ENCODE measurements around the gene PFDN4.
"Not testable (repeated sequence)": the region's sequence is repeated elsewhere in the genome, so short reads cannot be mapped to it uniquely, and the experiment has no call there.

Gene PFDN4

DNA sequence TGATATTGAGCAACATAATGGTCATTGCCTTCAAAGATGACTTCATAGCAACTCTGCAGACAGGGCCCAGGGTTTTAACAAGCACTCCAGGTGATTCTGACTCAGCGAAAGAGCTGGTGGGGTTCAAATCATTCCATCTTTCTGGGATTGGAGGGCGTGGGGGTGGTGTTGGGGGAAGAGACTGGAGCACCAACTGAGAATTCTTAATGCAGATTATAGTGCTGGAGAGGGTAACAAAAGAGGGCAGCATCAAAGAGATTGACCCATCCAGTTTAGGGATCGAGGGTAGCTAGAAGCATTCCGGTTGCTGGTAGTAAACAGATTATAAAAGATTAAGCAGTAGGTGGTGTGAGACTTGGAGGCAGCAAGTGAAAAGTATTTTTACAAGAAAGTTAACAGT is 15.9 kb downstream of the PFDN4 start:
- no peak for DNase-seq (ENCODE audit: low read depth)

DNA sequence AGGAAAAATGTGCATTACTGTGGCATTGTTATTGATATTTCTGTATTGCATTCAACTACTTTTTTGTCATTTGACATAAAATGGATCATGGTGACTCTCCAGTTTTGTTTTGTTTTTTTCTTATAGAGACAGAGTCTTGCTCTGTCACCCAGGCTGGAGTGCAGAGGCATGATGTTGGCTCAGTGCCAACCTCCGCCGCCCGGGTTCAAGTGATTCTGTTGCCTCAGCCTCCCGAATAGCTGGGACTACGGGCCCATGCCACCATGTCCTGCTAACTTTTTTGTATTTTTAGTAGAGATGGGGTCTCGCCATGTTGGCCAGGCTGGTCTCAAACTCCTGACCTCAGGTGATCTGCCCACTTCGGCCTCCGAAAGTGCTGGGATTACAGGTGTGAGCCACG is 16.8 kb downstream of the PFDN4 start:
- DNase-seq (ENCODE audit: low read depth) = not testable (repeated sequence)

DNA sequence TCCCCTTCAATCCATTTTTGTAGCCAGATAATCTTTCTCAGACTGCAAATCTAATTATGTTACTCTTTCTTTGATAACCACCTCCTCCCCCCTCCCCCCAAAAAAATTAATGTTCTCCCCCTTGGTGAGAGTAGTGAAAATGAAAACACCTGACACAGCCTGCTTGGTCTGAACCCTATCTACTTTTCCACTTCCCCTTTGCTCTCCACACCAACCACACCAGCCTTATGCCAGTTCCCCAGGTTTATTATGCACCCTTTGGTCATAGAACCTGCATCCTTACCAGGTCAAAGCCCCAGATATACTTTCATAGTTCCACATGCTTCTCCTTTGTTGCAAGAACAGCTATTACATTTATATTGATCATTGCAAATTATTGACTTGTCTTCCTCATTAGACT is 19.4 kb downstream of the PFDN4 start:
- no peak for DNase-seq (ENCODE audit: low read depth)

DNA sequence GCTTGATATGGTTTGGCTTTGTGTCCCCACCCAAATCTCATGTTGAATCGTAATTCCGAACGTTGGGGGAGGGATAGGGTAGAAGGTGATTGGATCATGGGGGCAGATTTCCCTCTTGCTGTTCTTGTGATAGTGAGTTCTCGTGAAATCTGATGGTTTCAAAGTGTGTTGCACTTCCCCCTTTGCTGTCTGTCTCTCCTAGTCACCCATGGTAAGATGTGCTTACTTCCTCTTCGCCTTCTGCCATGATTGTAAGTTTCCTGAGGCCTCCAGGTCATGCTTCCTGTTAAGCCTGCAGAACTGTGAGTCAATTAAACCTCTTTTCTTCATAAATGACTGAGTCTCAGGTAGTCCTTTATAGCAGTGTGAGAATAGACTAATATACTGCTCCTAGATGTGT is 19.9 kb downstream of the PFDN4 start:
- no peak for DNase-seq (ENCODE audit: low read depth)

DNA sequence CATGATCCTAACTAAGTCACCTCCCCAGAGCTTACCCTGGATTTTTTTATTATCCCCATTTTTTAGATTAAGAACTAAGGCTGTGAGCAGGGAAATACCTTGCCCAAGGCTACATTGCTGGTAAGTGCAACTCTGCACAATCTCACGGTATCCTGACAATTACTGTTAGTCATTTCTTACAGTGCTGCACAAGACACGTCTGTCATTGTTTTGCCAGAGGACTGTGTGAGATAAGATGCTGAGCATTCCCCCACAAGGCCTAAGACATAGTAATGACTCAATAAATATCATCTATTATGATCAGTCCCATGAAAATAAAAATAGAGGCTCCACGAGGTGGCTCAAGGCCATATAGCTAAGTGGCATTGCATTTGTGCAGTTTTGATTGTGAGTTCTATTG is 21.0 kb downstream of the PFDN4 start:
- DNase-seq (ENCODE audit: low read depth) = peak; percentile 41

DNA sequence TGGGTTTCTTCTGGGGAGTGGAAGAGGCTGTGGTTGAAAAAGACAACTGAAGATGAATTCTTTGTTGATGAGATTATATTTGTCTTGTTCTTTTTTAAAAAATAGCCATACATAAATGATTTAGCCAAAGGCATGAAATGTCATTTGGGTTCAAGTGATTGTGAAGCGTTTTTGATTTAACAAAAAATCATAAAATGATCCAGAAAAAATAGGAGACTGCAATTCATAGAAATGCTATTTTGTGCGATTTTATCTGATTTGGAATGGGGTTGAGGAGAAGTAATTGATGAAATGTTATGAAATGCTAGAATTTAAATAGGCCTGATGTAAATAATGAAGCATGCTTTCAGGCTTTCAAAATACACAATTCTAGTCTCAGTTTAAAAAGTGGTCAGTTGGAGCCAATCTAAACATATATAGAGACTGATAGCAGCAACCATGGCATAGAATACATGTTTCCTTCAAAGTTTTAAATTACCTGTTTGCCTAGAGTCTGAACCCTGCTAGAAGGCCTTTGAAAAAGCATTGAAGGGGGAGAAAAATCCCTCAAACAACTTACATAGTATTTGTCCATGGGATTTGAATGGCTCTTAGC is 21.8 kb downstream of the PFDN4 start:
- DNase-seq (ENCODE audit: low read depth) = no peak

DNA sequence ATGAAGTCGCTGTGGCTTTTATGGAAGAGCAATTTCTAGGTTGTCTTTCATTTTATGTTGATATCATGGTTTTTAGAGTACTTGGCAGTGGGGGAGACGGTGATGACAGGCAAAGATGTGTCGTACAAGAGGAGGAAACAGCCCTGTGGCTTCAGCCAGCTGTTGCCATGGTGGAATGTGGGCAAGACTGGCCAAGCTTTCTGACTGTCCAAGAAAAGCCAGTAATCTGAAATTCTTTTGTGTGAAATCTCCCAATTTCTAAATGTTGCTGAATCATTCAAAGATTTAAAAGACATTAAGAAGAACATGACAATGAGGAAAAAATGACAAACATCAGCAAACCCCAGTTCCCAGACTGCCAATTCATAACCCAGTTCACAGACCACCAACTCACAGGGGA is 23.1 kb downstream of the PFDN4 start:
- no peak for DNase-seq (ENCODE audit: low read depth)

DNA sequence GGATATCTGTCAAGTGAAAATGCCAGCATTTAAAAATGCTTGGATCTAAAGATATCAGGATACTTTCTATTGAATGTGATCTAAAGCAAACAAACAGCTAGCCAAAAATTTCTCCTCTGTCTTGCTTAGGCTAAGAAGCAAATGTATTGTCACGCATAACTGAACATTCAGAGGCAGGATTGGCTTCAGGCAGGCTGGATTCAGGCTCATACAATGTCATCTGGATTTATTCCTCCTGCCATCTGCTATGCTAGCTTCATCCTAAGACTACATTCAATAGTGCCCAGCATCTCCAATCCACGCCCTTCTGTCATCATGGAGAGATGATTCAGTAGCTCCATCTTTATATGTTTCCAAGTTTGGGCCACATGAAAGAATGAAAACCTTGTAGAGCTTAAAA is 27.1 kb downstream of the PFDN4 start:
- no peak for DNase-seq (ENCODE audit: low read depth)

DNA sequence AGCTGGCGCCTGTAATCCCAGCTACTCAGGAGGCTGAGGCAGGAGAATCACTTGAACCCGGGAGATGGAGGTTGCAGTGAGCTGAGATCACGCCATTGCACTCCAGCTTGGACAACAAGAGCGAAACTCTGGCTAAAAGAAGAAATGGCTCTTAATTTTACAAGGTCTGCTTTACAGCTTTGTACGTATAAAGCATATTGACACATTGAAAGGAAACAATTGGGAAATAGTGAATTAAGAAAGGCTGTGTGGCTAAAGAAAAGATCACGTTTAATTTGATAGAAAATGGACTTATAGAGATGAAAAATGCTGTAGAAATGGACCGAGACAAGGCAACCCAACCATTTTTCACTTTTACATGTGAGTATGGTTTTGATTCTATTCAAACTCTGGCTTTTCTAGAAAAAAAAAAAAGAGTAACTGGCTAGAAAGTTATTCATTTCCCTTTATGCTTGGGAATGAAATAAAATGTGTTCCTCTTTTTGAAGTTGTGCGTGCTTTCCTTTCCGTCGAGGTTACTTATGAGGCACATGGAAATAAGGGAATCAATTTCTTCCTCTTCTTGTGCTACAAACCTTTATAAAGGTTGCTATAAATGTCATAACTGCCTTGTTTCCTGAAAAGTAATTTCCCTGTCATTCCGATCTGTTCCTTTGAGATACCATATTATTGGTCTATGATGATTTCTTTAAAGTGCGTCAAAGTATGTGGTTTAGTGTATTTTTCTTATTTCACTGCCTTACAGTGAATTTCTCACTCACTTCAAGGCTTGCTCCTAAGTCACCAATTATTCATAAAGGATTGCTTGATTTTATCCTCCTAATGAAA is 29.4 kb downstream of the PFDN4 start:
- no peak for DNase-seq (ENCODE audit: low read depth)

DNA sequence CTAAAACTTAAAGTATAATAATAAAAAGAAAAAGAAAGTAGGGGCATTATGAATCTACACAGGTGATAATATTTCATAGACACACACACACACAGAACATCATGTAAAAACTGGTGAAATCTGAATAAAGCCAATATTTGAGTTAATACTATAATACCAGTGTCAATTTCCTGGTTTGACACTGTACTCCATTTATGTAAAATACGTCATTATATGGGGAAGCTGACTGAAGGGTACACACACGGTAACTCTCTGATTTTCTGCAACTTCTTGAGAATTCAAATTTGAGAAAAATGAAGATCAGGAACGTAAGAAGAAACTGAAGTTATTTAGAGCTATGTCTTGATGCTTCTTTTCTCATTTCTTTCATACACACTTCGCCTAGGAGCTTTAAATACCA is 36.2 kb downstream of the PFDN4 start:
- DNase-seq (ENCODE audit: low read depth) = no peak

DNA sequence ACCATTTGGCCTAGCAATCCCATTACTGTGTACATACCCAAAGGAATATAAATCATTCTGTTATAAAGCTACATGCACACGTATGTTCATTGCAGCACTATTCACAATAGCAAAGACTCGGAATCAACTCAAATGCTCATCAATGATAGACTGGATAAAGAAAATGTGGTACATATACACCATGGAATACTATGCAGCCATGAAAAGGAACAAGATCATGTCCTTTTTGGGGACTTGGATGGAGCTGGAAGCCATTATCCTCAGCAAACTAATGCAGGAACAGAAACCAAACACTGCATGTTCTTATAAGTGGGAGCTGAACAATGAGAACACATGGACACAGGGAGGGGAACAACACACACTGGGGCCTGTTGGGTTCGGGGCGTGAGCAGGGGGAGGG is 40.8 kb downstream of the PFDN4 start:
- DNase-seq (ENCODE audit: low read depth) = not testable (repeated sequence)

DNA sequence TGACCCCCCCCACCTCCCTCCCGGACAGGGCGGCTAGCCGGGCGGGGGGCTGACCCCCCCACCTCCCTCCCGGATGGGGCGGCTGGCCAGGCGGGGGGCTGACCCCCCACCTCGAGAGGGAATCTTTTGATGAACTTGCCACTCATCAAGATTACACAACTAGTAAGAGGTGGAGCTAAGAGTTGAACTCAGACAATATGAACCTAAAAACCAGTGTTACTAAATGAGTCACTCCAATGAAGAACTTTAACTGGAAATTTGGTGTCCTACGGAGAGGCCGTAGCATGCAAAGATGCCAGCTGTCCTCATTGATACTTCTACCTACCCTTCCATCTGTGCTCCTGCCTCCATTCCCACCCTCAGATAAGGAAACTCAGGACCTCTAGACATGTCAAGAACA is 42.8 kb downstream of the PFDN4 start:
- no peak for DNase-seq (ENCODE audit: low read depth)

DNA sequence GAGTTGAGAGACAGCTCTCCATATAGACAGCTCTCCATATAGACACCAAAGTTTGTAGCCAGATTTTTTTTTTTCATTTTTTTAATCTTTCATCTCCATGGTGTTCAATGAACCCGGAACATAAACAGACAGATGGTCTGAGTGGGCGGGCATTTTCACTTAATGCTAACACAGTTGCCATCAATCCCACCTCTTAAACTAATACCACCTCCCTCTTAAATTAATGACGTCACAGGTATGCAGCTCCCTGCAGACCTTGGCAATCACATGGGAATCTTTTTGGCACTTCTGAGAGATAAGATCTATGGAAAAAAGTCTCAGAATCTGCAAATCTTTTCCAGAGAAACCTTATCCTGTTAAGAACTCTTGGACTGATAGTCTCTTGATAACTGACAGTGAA is 43.2 kb downstream of the PFDN4 start:
- no peak for DNase-seq (ENCODE audit: low read depth)

DNA sequence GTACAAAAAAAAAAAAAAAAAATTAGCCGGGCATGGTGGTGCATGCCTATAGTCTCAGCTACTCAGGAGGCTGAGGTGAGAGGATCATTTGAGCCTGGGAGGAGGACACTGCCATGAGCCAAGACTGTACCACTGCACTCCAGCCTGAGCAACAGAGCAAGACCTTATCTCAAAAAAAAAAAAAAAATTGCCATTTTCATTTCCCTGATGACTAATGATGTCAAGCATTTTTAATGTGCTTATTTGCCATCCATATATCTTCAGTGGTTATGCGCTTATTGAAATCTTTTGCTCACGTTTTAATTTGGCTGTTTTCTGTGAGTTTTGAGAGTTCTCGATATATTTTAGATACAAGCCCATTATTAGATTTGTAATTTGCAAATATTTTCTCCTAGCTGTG is 46.7 kb downstream of the PFDN4 start:
- peak; percentile 37 for DNase-seq (ENCODE audit: low read depth)

DNA sequence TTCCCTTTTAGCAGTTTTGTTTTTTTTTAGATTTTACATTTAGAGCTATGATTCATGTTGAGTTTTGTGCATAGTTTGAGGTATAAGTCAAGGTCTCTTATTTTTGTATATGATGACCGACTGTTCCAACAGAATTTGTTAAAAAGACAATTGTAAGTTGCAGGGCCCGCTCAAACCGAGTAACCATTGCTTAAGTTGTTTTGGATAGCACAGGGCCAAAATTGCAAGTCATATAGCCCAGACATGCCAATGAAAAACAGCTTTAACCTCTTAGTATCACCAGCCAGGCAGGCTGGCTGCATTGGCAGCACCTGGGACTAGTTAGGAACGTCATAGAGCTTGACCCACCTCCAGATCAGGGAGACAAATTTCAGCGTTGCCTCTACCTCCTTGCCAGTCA is 47.3 kb downstream of the PFDN4 start:
- DNase-seq (ENCODE audit: low read depth) = no peak

DNA sequence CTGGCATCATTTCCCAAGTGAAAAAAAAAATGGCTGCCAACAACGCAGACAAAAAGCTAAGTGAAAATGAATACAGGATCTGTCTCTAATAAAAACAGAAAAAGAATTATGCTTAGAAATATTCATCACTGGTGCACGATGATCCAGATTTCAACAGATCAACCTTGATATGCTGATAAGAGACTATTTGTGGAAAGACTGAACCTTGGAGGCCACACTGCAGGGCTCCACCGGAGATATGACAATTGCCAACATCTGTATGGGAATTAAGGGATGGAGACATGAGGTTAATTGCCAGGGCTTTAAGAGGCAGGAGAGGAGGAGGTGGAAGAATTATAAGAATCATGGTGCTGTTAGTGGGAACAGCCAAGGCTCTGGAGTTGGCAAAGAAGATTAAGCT is 48.3 kb downstream of the PFDN4 start:
- no peak for DNase-seq (ENCODE audit: low read depth)

DNA sequence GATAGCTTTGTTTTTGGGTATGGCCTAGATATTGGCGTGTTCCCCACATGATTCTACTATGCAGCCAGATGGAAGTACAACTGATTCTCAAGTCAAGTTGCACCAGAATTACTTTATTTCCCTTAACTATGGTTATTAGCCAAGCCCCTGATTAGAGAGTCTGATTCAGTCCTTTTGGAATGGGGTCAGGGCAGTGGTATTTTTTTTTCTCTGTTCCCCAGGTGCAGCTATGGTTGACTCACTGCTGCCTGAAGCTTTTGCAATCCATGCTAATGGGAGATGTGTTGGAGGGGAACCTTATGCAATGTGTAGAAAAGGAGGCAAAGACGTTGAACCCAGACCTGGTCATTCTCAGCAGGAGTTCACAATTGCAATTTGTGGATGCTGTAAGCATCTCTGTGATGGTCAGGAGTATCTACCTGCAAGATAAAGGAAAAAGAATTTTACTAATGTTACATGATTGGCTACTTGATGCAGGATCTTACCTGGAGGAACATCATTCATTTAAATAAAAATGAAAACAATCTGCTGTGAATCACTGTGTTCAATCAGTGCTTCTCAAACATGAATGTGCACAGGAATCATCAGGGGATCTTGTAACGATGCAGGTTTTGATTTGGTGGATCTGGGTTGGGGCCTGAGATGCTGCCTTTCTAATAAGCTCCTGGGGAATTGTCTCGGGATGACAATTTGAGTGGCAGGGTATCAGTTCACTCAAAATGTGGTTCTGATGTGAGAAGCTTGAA is 49.4 kb downstream of the PFDN4 start:
- DNase-seq (ENCODE audit: low read depth) = peak; percentile 96

DNA sequence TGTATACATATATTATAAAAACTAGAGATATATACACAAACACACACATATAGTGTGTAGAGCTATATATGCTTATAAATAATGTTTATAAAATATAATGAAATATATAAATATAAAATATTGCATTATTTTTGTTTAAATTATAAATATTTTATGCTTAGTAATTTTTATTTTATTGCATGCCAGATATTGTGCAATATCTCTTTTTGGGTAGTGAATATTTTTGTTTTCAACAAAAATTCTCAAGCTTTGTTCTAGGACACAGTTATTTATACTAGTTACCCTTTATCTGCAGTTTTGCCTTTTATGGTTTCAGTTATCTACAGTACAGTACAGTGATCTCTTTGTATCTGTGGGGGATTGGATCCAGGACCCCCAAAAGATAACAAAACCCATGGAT is 52.2 kb downstream of the PFDN4 start:
- no peak for DNase-seq (ENCODE audit: low read depth)

DNA sequence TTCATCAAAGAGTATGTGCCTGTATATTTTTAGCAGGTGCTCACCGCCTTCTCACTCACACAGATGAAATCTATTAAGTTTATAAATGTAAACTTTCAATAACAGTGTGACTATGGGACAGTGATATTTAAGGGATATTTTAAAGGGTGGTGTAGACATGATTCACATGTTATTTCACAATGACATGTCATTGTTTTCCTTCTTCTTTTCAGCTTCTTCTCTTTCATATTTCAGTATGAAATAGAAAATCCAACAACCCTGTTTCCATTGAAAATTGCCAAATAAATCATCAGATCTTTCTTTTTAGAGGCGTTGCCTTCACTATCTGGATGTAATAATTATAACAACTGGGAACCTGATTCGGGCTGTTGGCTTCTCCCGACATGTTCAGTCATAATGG is 54.8 kb downstream of the PFDN4 start:
- no peak for DNase-seq (ENCODE audit: low read depth)

DNA sequence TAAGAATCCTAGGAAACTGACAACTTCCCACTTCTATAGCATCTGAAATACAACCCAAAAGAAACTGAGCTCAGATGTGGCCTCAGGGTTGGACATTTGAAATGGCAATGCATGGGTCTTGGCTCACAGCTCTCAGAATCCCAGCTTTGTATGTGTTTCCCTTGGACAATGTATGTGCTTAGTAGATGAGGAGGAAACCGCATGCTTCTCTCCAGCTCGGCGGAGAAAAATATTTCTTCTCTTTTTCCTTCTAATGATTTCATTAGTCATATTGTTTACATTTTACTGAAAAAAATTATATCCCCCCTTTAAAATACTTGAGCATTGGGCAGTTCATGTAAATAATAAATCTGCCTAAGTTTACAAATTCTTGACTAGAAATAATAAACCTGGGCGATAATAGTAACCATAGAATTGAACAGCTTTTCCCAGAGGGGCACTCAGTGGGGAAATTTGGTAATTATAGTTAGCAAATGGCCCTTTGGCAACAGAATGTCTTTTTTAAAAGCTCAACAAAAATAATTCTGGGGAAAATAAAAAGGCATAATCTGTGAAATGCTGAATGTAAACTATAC is 55.3 kb downstream of the PFDN4 start:
- no peak for DNase-seq (ENCODE audit: low read depth)

DNA sequence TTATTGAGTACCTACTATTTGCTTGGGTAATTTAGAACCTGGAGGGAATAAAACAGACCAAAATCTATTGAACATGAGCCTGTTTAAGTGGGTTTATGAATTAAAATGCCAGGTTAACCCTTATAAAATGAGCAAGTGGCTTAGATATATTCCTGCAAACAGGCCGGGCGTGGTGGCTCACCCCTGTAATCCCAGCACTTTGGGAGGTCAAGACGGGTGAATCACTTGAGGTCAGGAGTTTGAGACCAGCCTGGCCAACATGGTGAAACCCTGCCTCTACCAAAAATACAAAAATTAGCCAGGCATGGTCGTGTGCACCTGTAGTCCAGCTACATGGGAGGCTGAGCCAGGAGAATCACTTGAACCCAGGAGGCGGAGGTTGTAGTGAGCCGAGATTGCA is 57.9 kb downstream of the PFDN4 start:
- DNase-seq (ENCODE audit: low read depth) = not testable (repeated sequence)

DNA sequence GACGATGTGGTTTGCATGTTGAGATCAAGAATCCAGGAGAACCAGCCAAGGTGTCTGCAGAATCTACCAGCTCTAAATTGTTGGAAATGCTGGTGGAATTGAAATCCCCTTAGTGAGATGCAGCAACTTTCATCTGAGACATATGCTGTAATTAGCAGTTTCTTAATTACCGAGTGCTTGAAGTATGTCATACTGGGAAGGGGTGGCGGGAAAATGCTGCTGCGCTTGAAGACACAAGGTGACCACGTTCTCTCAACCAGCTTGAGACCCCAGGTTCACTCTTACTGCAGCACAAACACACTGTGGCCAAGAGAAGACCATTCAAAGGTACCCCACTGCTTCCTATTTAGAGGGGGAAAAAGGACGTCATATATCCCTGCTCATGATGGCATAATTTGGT is 59.0 kb downstream of the PFDN4 start:
- no peak for DNase-seq (ENCODE audit: low read depth)

DNA sequence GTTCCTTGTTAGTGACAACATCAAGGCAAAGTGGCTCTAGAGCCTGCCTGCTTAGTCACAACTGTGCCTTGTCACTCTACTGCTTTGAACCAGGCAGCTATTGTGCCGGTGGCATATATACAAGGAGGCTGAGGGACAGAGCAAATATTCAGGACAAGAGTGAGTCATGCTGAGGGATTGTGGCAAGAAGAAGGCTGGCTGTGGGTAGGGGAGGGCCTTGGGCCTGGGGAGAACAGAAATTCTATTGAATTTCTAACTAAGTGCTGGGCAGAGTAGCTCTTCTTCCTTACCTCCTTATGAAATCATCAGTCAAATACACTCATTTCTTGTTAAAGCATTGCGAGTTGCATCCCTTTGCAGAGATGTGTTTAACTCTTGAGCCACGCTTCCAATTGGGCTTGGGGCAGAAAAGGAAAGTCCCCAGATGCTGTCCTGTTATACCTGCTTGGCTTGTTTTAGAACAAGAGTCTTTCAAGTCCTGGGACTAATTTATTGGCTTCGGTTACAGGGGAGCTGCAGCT is 59.7 kb downstream of the PFDN4 start:
- DNase-seq (ENCODE audit: low read depth) = peak; percentile 24

Measured in amniotic epithelial cell (primary cell).